Osteoblast (primary cell): Measurements from ENCODE around the gene SIPA1L3. TPM values are rescaled to one million over a fixed set of nuclear protein-coding genes. Genes with fewer than 3 reads are reported as not detected.

Experiments
- DNase-seq: peaks from one replicate; pipeline ENCODE4 v3.0.0; 2011; ENCODE audit warnings: low spot score, mixed read lengths; ENCODE audit not compliant: insufficient read length; ENCODE audit errors: missing footprints
- H2AFZ ChIP-seq: 2 replicates; pipeline ENCODE4 v1.6.0; 2011; ENCODE audit warnings: mild to moderate bottlenecking, low read length
- H3K27ac ChIP-seq: 2 replicates; pipeline ENCODE4 v1.5.1; 2011; ENCODE audit warnings: mild to moderate bottlenecking, low read depth, low read length, moderate library complexity
- H3K27me3 ChIP-seq: 2 replicates; pipeline ENCODE4 v1.6.0; 2012; ENCODE audit warnings: mild to moderate bottlenecking, control low read depth, inconsistent platforms, low read length, moderate library complexity; ENCODE audit not compliant: insufficient read depth
- H3K36me3 ChIP-seq: 2 replicates; pipeline ENCODE4 v1.5.1; 2011; ENCODE audit warnings: mild to moderate bottlenecking, low read length, control low read depth, moderate library complexity; ENCODE audit not compliant: insufficient read depth
- H3K4me1 ChIP-seq: 2 replicates; pipeline ENCODE4 v1.5.1; 2011; ENCODE audit warnings: mild to moderate bottlenecking, low read length, control low read depth, moderate library complexity; ENCODE audit not compliant: insufficient read depth
- H3K4me2 ChIP-seq: 2 replicates; pipeline ENCODE4 v1.6.0; 2011; ENCODE audit warnings: mild to moderate bottlenecking, low read length; ENCODE audit not compliant: insufficient read depth
- H3K4me3 ChIP-seq: fragments of 200-600 bp; sonication (generic); 3 replicates; pipeline ENCODE4 v1.5.1; 2012; ENCODE audit warnings: mild to moderate bottlenecking, low read length, inconsistent platforms; ENCODE audit not compliant: insufficient read depth
- H3K79me2 ChIP-seq: 2 replicates; pipeline ENCODE4 v1.6.0; 2012; ENCODE audit warnings: mild to moderate bottlenecking, low read length, control low read depth, inconsistent platforms; ENCODE audit not compliant: insufficient read depth
- H3K9me3 ChIP-seq: 2 replicates; pipeline ENCODE4 v1.5.1; 2011; ENCODE audit warnings: low read depth, low read length, control low read depth
- H4K20me1 ChIP-seq: 2 replicates; pipeline ENCODE4 v1.6.0; 2012; ENCODE audit warnings: mild to moderate bottlenecking, low read length, control low read depth; ENCODE audit not compliant: insufficient read depth
- total RNA-seq: library from RNA; depleted of rRNA; stranded (reverse); fragments of >200 nt; gene quantifications from 2 replicates; pipeline ENCODE4 v1.2.3, GENCODE V29; 2012
- TF ChIP-seq, protein P1 (sequence below): IDR thresholded peaks from 2 replicates; pipeline ENCODE4 v1.5.1; 2011; ENCODE audit warnings: mild to moderate bottlenecking, low read depth, low read length, moderate library complexity; ENCODE audit errors: extremely low read depth

The SIPA1L3 gene
- total RNA-seq, 1 donor: 17.4 TPM

DNA sequence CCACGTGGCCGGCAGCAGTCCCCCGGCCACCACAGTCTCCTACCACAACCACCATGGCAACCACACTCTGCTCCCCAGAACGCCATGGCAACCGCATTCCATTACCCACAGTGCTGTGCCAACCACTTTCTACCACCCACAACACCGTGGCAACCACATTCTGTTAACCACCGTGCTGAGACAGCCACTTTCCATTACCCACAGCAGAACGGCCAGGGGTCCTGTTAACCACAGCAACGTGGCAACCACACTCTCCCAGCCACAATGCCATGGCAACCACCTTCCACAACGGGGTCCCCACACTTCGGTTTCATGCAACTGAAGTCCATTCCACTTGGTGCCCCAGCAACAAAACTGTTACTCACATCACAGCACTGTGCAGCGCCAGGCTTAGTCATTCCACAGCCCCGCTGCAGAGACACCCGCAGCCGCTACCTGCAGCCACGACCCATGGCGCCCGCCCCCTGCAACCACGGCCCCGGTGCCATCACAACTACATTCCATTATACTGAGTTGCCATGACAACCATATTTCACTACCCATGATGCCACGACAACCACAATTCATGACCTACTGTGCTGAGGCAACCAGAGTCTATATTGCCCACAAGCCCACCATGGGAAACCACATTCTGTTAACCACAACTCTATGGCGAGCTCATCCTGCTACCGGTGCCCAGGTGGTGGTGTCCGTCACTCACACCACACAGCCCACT lies 307.1 kb downstream of the SIPA1L3 start:
- H3K79me2 ChIP-seq: no peaks in the 10 kb centered on the region
- peak overlapping the region; percentile 81 for H3K27ac ChIP-seq
- peaks cover 28% of the 10 kb centered on the region for H3K4me1 ChIP-seq
- TF ChIP-seq, protein P1, sequence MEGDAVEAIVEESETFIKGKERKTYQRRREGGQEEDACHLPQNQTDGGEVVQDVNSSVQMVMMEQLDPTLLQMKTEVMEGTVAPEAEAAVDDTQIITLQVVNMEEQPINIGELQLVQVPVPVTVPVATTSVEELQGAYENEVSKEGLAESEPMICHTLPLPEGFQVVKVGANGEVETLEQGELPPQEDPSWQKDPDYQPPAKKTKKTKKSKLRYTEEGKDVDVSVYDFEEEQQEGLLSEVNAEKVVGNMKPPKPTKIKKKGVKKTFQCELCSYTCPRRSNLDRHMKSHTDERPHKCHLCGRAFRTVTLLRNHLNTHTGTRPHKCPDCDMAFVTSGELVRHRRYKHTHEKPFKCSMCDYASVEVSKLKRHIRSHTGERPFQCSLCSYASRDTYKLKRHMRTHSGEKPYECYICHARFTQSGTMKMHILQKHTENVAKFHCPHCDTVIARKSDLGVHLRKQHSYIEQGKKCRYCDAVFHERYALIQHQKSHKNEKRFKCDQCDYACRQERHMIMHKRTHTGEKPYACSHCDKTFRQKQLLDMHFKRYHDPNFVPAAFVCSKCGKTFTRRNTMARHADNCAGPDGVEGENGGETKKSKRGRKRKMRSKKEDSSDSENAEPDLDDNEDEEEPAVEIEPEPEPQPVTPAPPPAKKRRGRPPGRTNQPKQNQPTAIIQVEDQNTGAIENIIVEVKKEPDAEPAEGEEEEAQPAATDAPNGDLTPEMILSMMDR: no peak
- H3K4me2 ChIP-seq: peak overlapping the region; percentile 76
- peak overlapping the region; percentile 67 for H2AFZ ChIP-seq
- H3K4me3 ChIP-seq: peak overlapping the region; percentile 57
- H3K9me3 ChIP-seq: no peaks in the 10 kb centered on the region
- H3K36me3 ChIP-seq: no peaks in the 10 kb centered on the region
- H3K27me3 ChIP-seq: no peaks in the 10 kb centered on the region
- no peaks in the 10 kb centered on the region for H4K20me1 ChIP-seq
- DNase-seq: peak; percentile 99

DNA sequence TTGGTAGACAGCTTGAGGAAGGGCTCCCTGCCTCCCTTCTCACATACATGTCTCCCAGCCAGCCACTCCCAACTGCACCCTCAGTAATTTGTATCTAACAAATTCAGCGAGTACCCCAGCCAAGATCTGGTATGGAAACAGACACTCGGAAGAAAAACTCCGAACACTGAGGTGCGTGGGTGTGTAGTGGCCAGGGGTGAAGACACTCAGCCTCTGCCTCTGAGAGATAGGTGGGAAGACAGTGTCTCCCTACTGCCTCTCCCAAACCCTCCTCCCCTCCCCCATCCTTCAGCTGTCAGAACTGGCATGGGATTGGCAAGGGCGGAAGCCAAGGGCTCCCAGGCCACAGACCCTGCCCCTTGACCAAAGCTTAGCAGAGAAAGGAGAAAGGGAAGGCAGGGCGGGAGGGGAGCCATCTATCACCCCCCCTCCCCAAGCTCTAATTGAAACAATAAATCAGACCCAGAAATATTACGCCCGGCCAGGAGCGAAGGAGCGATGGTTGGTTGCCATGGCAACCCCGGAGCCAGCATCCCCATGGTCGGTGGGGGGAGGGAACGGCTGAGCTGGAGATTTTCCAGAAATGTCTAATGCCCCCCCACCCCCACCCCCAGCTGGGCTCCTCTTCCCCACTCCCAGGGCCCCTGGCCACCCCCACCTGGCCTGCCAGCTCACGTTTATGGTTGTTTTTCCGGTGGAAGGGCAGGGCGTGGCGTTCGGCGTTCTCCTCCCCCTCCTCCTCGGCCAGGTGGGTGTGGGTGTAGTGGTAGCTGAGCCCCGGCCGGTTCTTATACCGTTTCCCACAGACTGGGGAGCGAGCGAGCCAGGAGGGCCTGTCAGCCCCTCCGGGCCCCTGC lies 310.0 kb downstream of the SIPA1L3 start:
- Histone ChIP-seq H3K79me2 (no peaks in the 10 kb centered on the region), H3K27ac (no peak overlapping the region), H3K4me3 (no peak overlapping the region), H2AFZ (no peak overlapping the region), H3K4me1 (peaks cover 12% of the 10 kb centered on the region), H3K4me2 (no peak overlapping the region), H4K20me1 (no peaks in the 10 kb centered on the region), H3K9me3 (no peaks in the 10 kb centered on the region), H3K27me3 (no peaks in the 10 kb centered on the region), H3K36me3 (no peaks in the 10 kb centered on the region)
- DNase-seq: no peak
- TF ChIP-seq, protein P1: no peak

DNA sequence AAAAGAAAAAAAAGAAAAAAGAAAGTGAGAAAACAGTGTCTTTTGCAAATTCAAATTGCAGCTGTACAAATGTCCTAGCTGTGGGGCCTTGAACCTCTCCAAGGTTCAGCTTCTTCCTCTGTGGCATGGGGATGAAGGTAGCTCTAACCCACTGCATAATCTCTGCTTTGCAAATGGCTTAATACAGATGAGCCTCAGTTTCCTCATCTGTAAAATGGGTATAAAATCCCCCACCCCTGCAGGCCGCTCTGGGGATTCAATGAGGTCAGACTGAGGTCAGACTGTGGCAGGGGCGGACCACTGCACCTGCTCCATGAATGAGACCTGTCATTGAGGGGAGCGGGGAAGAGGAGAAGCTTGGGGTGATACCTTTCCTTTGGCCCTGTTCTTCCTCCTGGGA lies 311.2 kb downstream of the SIPA1L3 start:
- no peak for DNase-seq
- Histone ChIP-seq H2AFZ (no peak overlapping the region), H3K27ac (no peak overlapping the region), H3K4me2 (no peak overlapping the region), H3K9me3 (no peaks in the 10 kb centered on the region), H3K4me3 (no peak overlapping the region), H3K36me3 (no peaks in the 10 kb centered on the region), H3K27me3 (no peaks in the 10 kb centered on the region), H4K20me1 (no peaks in the 10 kb centered on the region), H3K4me1 (peaks cover 12% of the 10 kb centered on the region), H3K79me2 (no peaks in the 10 kb centered on the region)
- TF ChIP-seq, protein P1: no peak

DNA sequence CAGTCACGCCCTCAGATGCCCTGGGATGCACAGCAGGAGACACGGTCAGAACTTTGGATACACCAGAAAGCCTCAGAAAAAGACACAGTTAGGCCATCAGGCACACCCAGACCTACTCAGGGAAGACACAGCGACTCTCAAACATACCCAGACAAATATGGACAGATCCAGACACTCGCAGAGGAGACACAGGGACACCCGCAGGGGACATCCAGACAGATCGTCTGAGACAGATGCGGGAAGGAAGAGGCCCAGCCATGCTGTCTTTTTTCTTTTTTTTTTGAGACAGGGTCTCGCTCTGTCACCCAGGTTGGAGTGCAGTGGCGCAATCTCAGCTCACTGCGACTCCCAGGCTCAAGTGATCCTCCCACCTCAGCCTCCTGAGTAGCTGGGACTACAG lies 312.2 kb downstream of the SIPA1L3 start:
- H3K27me3 ChIP-seq: no peaks in the 10 kb centered on the region
- no peaks in the 10 kb centered on the region for H3K36me3 ChIP-seq
- no peaks in the 10 kb centered on the region for H4K20me1 ChIP-seq
- no peak overlapping the region for H3K27ac ChIP-seq
- H3K4me2 ChIP-seq: no peak overlapping the region
- TF ChIP-seq, protein P1: no peak
- peak; percentile 59 for DNase-seq
- H3K4me1 ChIP-seq: peaks cover 5% of the 10 kb centered on the region
- no peak overlapping the region for H3K4me3 ChIP-seq
- no peak overlapping the region for H2AFZ ChIP-seq
- no peaks in the 10 kb centered on the region for H3K9me3 ChIP-seq
- no peaks in the 10 kb centered on the region for H3K79me2 ChIP-seq
